B cell (primary cell): ENCODE data around the gene ACP7. TPM values are rescaled to one million over a fixed set of nuclear protein-coding genes. Genes with fewer than 3 reads are reported as not detected.
A peak's percentile ranks its signal among the peaks of the same experiment; 100 is the strongest.

Experiments
- ATAC-seq: fragments of 200-7000 bp; cut with Tn5 transposase; one replicate; pipeline ENCODE4 v1.10.0; 2021; ENCODE audit warnings: low read depth, mild to moderate bottlenecking, moderate number of reproducible peaks, moderate library complexity
- CTCF ChIA-PET: fragments of 350-600 bp; sonication (Branson Sonifier 250); formaldehyde crosslinking; loops from one replicate; lab custom pipeline; 2021; ENCODE audit warnings: antibody characterized with exemption, inconsistent platforms; lab: Charles Lee
- POLR2A ChIA-PET: fragments of 350-600 bp; sonication (Branson Sonifier 250); formaldehyde crosslinking; loops from one replicate; lab custom pipeline; 2021; ENCODE audit warnings: antibody characterized with exemption; lab: Charles Lee
- DNase-seq: peaks from one replicate; pipeline ENCODE4 v3.0.0; 2013
- H2AFZ ChIP-seq: 2 replicates; pipeline ENCODE4 v1.6.1; 2012; ENCODE audit warnings: mild to moderate bottlenecking, low read depth, low read length; ENCODE audit not compliant: insufficient read depth, poor library complexity, severe bottlenecking
- H3K27ac ChIP-seq, 2 donors: 1 replicate in 1 of 2; 2 replicates in 1 of 2; pipeline ENCODE4 v1.5.1; 2012 to 2013; ENCODE audit warnings: low read length in 2 of 2, mild to moderate bottlenecking in 2 of 2, moderate library complexity in 1 of 2
- H3K27me3 ChIP-seq, 4 experiments: fragments of 200-600 bp in 1 of 4; sonication (generic) in 1 of 4; replicated peaks in 1 of 4; 1 replicate in 2 of 4; 2 replicates in 2 of 4; pipeline versions ENCODE4 v1.6.1 to v1.7.0; 2013 to 2016; ENCODE audit warnings: low read length in 3 of 4, mild to moderate bottlenecking in 2 of 4, mixed read lengths in 1 of 4, moderate library complexity in 1 of 4; ENCODE audit not compliant: insufficient read depth in 4 of 4, control insufficient read depth in 3 of 4; ENCODE audit errors: control extremely low read depth in 1 of 4
- H3K36me3 ChIP-seq, 2 experiments: replicated peaks in 1 of 2; 1 replicate in 1 of 2; 2 replicates in 1 of 2; pipeline versions ENCODE4 v1.6.1 to v1.7.1; 2013; ENCODE audit warnings: low read length in 1 of 2; ENCODE audit not compliant: insufficient read depth in 2 of 2, control insufficient read depth in 1 of 2; ENCODE audit errors: control extremely low read depth in 1 of 2, extremely low read depth in 1 of 2
- H3K4me1 ChIP-seq, 2 donors: fragments of 200-600 bp in 1 of 2; sonication (generic) in 1 of 2; 1 replicate in 1 of 2; 2 replicates in 1 of 2; pipeline versions ENCODE4 v1.5.1 to v1.6.1; 2013 to 2017; ENCODE audit warnings: low read length in 2 of 2; ENCODE audit not compliant: control insufficient read depth in 2 of 2, insufficient read depth in 2 of 2
- H3K4me2 ChIP-seq: replicated peaks from 2 replicates; pipeline ENCODE3; 2012; ENCODE audit warnings: mild to moderate bottlenecking, low read depth, low read length; ENCODE audit not compliant: poor library complexity, severe bottlenecking
- H3K4me3 ChIP-seq, 5 experiments: fragments of 200-600 bp in 1 of 5; sonication (generic) in 1 of 5; 1 replicate in 3 of 5; 2 replicates in 2 of 5; pipeline versions ENCODE4 v1.5.1 to v1.7.0; 2011 to 2016; ENCODE audit warnings: low read length in 4 of 5, mild to moderate bottlenecking in 4 of 5, low read depth in 2 of 5, control low read depth in 1 of 5, moderate library complexity in 1 of 5; ENCODE audit not compliant: insufficient read depth in 1 of 5; ENCODE audit errors: control extremely low read depth in 1 of 5, extremely low read depth in 1 of 5
- H3K79me2 ChIP-seq: fragments of 200-600 bp; sonication (generic); one replicate; pipeline ENCODE4 v1.6.0; 2016; ENCODE audit warnings: low read length; ENCODE audit not compliant: control insufficient read depth, insufficient read depth
- H3K9ac ChIP-seq: fragments of 200-600 bp; sonication (generic); 2 replicates; pipeline ENCODE4 v1.6.1; 2017; ENCODE audit warnings: mild to moderate bottlenecking, low read length, moderate library complexity
- H3K9me3 ChIP-seq, 3 donors: one replicate each; pipeline versions ENCODE4 v1.6.1 to v1.7.1; 2013; ENCODE audit warnings: low read length in 2 of 3; ENCODE audit not compliant: control insufficient read depth in 2 of 3, insufficient read depth in 1 of 3; ENCODE audit errors: control extremely low read depth in 1 of 3
- H4K20me1 ChIP-seq: 2 replicates; pipeline ENCODE4 v1.6.0; 2012; ENCODE audit warnings: mild to moderate bottlenecking, low read length; ENCODE audit not compliant: insufficient read depth, control insufficient read depth, poor library complexity, severe bottlenecking
- H3K27ac Mint-ChIP-seq: one replicate; pipeline ENCODE4 v1.8.0; 2021; ENCODE audit warnings: mixed read lengths
- H3K27me3 Mint-ChIP-seq: one replicate; pipeline ENCODE4 v1.8.0; 2021; ENCODE audit warnings: mixed read lengths
- H3K4me1 Mint-ChIP-seq: one replicate; pipeline ENCODE4 v1.8.0; 2021; ENCODE audit warnings: mixed read lengths
- H3K4me3 Mint-ChIP-seq: one replicate; pipeline ENCODE4 v1.8.0; 2021; ENCODE audit warnings: mixed read lengths
- H3K9me3 Mint-ChIP-seq: one replicate; pipeline ENCODE4 v1.8.0; 2022; ENCODE audit warnings: mixed read lengths; ENCODE audit not compliant: insufficient read depth
- CTCF ChIP-seq: fragments of 200-600 bp; IDR thresholded peaks from one replicate; pipeline ENCODE4 v1.8.0; 2022; ENCODE audit warnings: antibody characterized with exemption, mild to moderate bottlenecking
- EZH2 ChIP-seq: IDR thresholded peaks from 2 replicates; pipeline ENCODE4 v1.6.1; 2012; ENCODE audit warnings: borderline replicate concordance, low read depth, mild to moderate bottlenecking, moderate library complexity, low read length; ENCODE audit not compliant: insufficient read depth, poor library complexity, severe bottlenecking
- WGBS: methylation state at CpG from one replicate; pipeline ENCODE4 v1.1.5; 2013; ENCODE audit warnings: missing lambda C conversion rate; ENCODE audit not compliant: insufficient coverage; 5-methylcytosine and 5-hydroxymethylcytosine counted together
- intact Hi-C: fragments of 100-400 bp; cut with micrococcal nuclease; formaldehyde crosslinking; loops from one replicate; pipeline ENCODE4 v1.10.0; 2022
- polyA plus RNA-seq: library from polyadenylated mRNA; depleted of rRNA; stranded (reverse); fragments of >200 nt; gene quantifications from 2 replicates; pipeline ENCODE4 v1.2.3, GENCODE V29; 2012
- total RNA-seq, 2 donors: library from RNA; stranded (reverse); fragments of 120-200 nt in 1 of 2; gene quantifications; 1 replicate in 1 of 2; 2 replicates in 1 of 2; pipeline versions ENCODE4 v1.2.3 to v1.2.4, GENCODE V29; 2013 to 2022

The ACP7 gene
- total and polyA plus RNA-seq, 2 donors (not counting 1 experiment from before 2014, with no cell fraction given), result not detected

GRCh38 chr19:39131255-39131755 lies 47.1 kb downstream of the ACP7 start:
- Histone ChIP-seq H2AFZ (no peak overlapping the region), H3K36me3 (no peaks in the 10 kb centered on the region), H3K27ac (no peak overlapping the region), H4K20me1 (peaks cover 24% of the 10 kb centered on the region), H3K9me3 (no peaks in the 10 kb centered on the region), H3K4me1 (peaks cover 0 to 14% of the 10 kb centered on the region in 2 donors), H3K4me3 (no peak overlapping the region), H3K9ac (no peak overlapping the region), H3K4me2 (peak overlapping the region; percentile 32), H3K79me2 (peaks cover 53% of the 10 kb centered on the region), H3K27me3 (no peaks in the 10 kb centered on the region)
- DNase-seq (no peak), ATAC-seq (no peak)
- Mint-ChIP-seq H3K27ac (peak overlapping the region; percentile 74), H3K4me3 (no peak overlapping the region), H3K4me1 (peaks cover 49% of the 10 kb centered on the region), H3K9me3 (no peaks in the 10 kb centered on the region), H3K27me3 (no peaks in the 10 kb centered on the region)
- ChIA-PET CTCF (interaction anchor here (1.3 to 2.2 kb wide), 2 partner anchors 9 to 20 kb away, joined by 3 to 8 read pairs; no protein-coding TSS in a partner anchor), POLR2A (no interaction called here)
- 3% methylated on average over 14 of the region's 18 CpGs for WGBS
- TF ChIP-seq EZH2, result no peak
- TF ChIP-seq CTCF, result no peak
- intact Hi-C loops, result no loop called here

GRCh38 chr19:39132344-39132969 lies 48.3 kb downstream of the ACP7 start:
- no peak for TF ChIP-seq EZH2
- Histone ChIP-seq H3K4me2 (no peak overlapping the region), H3K36me3 (no peaks in the 10 kb centered on the region), H3K4me1 (peaks cover 0 to 14% of the 10 kb centered on the region in 2 donors), H3K27ac (no peak overlapping the region), H2AFZ (no peak overlapping the region), H3K9me3 (no peaks in the 10 kb centered on the region), H3K79me2 (peaks cover 64% of the 10 kb centered on the region), H4K20me1 (peaks cover 30% of the 10 kb centered on the region), H3K27me3 (no peaks in the 10 kb centered on the region), H3K9ac (no peak overlapping the region), H3K4me3 (no peak overlapping the region)
- Mint-ChIP-seq H3K4me1 (peaks cover 47% of the 10 kb centered on the region), H3K4me3 (no peak overlapping the region), H3K27ac (no peak overlapping the region), H3K27me3 (no peaks in the 10 kb centered on the region), H3K9me3 (no peaks in the 10 kb centered on the region)
- 95% methylated on average over 15 of the region's 20 CpGs for WGBS
- DNase-seq (no peak), ATAC-seq (no peak)
- intact Hi-C loops, result no loop called here
- ChIA-PET CTCF (interaction anchor here (0.9 to 2.2 kb wide), 2 partner anchors 21 to 375 kb away, joined by 3 to 8 read pairs; no protein-coding TSS in a partner anchor), POLR2A (no interaction called here)
